Measurements from ENCODE around the gene C10orf90. TPM values are rescaled to one million over a fixed set of nuclear protein-coding genes. Genes with fewer than 3 reads are reported as not detected.

Gene C10orf90, protein sequence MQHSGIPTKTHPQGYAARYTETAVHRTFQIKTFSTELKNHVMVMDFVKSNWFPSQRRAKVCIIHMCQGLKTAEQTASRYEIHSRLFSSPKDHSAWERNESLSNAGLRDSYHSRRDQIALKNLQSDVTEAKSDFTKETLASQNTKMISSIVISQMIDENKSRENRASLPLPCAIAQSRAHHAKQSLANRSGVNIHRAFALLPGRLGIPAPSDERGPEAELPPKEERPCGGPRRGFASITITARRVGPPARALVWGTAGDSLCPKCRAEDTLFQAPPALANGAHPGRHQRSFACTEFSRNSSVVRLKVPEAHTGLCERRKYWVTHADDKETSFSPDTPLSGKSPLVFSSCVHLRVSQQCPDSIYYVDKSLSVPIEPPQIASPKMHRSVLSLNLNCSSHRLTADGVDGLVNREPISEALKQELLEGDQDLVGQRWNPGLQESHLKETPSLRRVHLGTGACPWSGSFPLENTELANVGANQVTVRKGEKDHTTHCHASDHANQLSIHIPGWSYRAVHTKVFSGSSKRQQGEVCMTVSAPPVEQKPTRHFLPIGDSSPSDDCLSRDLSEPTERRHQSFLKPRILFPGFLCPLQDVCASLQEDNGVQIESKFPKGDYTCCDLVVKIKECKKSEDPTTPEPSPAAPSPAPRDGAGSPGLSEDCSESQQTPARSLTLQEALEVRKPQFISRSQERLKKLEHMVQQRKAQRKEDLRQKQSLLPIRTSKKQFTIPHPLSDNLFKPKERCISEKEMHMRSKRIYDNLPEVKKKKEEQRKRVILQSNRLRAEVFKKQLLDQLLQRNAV
- total RNA-seq: under 1 TPM in 1 of 4 donors, not detected in 3; 0.39 TPM
- under 1 TPM in 2 of 3 donors, not detected in 1; 0.01 to 0.07 TPM for polyA plus RNA-seq
- long read RNA-seq, donor 1: 0 reads
- long read RNA-seq, donor 2: 0 reads

DNA sequence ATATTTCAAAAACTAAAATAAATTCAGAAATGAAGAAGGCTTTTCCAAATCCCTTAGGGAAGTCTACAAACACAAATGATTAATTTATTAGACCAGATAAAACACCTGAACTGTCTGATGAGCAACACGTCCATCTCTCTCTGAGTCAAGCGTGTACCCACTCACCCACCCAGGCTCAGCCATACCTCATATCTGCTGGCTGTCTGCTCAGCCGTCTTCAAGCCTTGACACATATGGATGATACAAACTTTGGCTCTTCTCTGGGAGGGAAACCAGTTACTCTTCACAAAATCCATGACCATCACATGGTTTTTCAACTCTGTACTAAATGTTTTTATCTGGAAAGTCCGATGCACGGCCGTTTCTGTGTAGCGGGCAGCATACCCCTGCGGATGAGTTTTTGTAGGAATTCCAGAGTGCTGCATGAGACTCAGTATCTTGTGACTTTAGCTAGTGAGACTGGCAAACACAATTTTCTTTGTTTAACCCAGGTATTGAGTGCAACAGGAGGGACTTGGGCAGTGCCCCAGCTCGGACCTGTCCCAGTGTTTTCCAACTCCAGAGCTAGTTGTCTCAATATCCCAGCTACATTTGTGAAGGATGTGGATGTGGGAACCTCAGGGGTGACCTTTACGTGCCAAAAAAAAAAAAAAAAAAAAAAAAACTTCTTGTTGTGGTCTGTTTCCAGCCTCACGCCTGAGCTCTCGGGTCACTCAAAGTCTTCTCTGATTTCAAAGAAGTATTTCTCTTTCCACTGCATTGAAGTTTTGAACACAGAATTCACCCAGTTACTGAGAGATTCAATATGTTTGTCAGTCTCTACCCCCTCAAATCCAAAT, at the start of gene C10orf90:
C10orf90 (minus strand) TSS at position 638 of the 839 bp plus-strand sequence; CDS start at position 425, 213 bp downstream.
- DNase-seq: no peak
- Histone ChIP-seq H3K4me3 (no peak within 1 kb of the TSS), H3K4me1 (no peaks in the 10 kb centered on the region), H3K9me3 (no peaks in the 10 kb centered on the region), H3K36me3 (ENCODE audit: insufficient read depth in 1 of 2, low read depth in 1 of 2) (no peaks in the 10 kb centered on the region), H3K27me3 (ENCODE audit: insufficient read depth in 3 of 3, low read length in 2 of 3) (no peaks in the 10 kb centered on the region), H3K27ac (no peak within 1 kb of the TSS)
- intact Hi-C loops (cut with DNase I): no loop called here
- WGBS, 3 donors: 29 to 53% (median 33%) methylated on average over 12 of the region's 12 CpGs
- ATAC-seq: no peak
- TF ChIP-seq, protein P1, sequence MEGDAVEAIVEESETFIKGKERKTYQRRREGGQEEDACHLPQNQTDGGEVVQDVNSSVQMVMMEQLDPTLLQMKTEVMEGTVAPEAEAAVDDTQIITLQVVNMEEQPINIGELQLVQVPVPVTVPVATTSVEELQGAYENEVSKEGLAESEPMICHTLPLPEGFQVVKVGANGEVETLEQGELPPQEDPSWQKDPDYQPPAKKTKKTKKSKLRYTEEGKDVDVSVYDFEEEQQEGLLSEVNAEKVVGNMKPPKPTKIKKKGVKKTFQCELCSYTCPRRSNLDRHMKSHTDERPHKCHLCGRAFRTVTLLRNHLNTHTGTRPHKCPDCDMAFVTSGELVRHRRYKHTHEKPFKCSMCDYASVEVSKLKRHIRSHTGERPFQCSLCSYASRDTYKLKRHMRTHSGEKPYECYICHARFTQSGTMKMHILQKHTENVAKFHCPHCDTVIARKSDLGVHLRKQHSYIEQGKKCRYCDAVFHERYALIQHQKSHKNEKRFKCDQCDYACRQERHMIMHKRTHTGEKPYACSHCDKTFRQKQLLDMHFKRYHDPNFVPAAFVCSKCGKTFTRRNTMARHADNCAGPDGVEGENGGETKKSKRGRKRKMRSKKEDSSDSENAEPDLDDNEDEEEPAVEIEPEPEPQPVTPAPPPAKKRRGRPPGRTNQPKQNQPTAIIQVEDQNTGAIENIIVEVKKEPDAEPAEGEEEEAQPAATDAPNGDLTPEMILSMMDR (IDR thresholded peaks at IDR 0.05): no peak

DNA sequence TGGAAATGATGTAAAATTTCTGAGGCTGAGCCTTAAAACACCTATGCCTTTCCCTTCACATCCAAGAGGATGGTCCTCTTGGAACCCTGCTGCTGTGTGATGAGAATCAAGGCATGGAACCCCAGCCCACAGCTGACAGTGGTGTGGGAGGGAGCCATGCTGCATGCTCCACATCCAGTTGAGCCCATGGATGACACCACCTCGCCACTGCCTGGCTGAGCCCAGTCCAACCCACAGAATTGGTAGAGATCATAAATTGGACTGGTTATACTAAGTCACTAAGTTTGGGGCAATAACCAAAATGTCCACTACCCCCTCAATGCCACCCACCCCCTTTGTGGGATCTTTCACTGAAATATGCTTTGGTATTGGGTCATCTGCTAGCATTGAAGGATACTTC, 45.9 kb upstream of the C10orf90 start:
- DNase-seq (no peak), ATAC-seq (no peak)
- H3K27me3 ChIP-seq (ENCODE audit: insufficient read depth in 3 of 3, low read length in 2 of 3): peaks cover 0 to 1% (median 0%) of the 10 kb centered on the region in 3 donors
- TF ChIP-seq, protein P1 (IDR thresholded peaks at IDR 0.05): no peak
- WGBS, 3 donors: 81 to 91% (median 86%) methylated on average over 1 of the region's 1 CpG
- intact Hi-C loops (cut with DNase I): no loop called here
- H3K4me3 ChIP-seq: no peak overlapping the region
- no peaks in the 10 kb centered on the region for H3K4me1 ChIP-seq
- H3K9me3 ChIP-seq: no peaks in the 10 kb centered on the region
- no peak overlapping the region for H3K27ac ChIP-seq
- no peaks in the 10 kb centered on the region for H3K36me3 ChIP-seq (ENCODE audit: insufficient read depth in 1 of 2, low read depth in 1 of 2)

DNA sequence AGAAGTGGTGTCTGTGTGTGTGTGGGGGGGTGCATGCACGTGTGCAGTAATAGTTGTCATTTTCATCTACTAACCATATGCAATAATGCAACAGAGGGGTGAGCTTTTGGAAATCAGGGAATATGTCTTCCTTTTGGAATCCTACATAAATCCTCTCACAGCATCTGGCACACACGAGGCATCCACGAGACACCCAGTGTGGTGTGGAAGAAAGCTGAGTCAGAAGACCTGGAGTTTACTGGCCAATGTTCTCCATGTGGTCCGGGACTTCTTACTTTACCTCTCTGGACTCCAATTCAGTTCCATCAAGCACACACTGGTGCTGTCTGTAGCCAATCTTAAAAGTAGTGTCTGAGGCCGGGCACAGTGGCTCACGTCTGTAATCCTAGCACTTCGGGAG, 43.1 kb upstream of the C10orf90 start:
- TF ChIP-seq, protein P1 (IDR thresholded peaks at IDR 0.05): no peak
- ATAC-seq (no peak), DNase-seq (no peak)
- H3K36me3 ChIP-seq (ENCODE audit: insufficient read depth in 1 of 2, low read depth in 1 of 2): no peaks in the 10 kb centered on the region
- no peaks in the 10 kb centered on the region for H3K4me1 ChIP-seq
- H3K27me3 ChIP-seq (ENCODE audit: insufficient read depth in 3 of 3, low read length in 2 of 3): no peaks in the 10 kb centered on the region
- WGBS, 3 donors: 57 to 71% (median 65%) methylated on average over 7 of the region's 7 CpGs
- no peak overlapping the region for H3K4me3 ChIP-seq
- intact Hi-C loops (cut with DNase I): no loop called here
- no peaks in the 10 kb centered on the region for H3K9me3 ChIP-seq
- H3K27ac ChIP-seq: no peak overlapping the region

DNA sequence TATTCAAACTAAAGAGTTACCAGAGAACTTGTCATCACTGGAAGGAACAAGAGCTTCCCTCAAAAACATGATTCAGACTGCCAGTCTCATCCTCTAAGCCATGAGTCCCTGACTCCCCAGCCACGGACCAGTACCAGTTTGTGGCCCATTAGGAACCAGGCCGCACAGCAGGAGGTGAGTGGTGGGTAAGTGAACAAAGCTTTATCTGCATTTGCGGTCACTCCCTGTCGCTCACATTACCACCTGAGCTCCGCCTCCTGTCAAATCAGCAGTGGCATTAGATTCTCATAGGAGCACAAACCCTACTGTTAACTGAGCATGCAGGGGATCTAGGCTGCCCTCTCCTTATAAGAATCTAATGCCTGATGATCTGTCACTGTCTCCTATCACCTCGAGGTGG, 42.2 kb upstream of the C10orf90 start:
- Histone ChIP-seq H3K4me3 (no peak overlapping the region), H3K4me1 (no peaks in the 10 kb centered on the region), H3K36me3 (ENCODE audit: insufficient read depth in 1 of 2, low read depth in 1 of 2) (no peaks in the 10 kb centered on the region), H3K27me3 (ENCODE audit: insufficient read depth in 3 of 3, low read length in 2 of 3) (no peaks in the 10 kb centered on the region), H3K9me3 (no peaks in the 10 kb centered on the region), H3K27ac (no peak overlapping the region)
- ATAC-seq (no peak), DNase-seq (no peak)
- TF ChIP-seq, protein P1 (IDR thresholded peaks at IDR 0.05): no peak
- WGBS, 3 donors: 76 to 88% (median 77%) methylated on average over 6 of the region's 6 CpGs
- intact Hi-C loops (cut with DNase I): no loop called here

All from psoas muscle (tissue), 8 donors.